ENCODE measurements around the gene IL33. TPM values are rescaled to one million over a fixed set of nuclear protein-coding genes. Genes with fewer than 3 reads are reported as not detected.

Gene IL33
- total RNA-seq, 1 donor from 2014 or later: 20.7 TPM

DNA sequence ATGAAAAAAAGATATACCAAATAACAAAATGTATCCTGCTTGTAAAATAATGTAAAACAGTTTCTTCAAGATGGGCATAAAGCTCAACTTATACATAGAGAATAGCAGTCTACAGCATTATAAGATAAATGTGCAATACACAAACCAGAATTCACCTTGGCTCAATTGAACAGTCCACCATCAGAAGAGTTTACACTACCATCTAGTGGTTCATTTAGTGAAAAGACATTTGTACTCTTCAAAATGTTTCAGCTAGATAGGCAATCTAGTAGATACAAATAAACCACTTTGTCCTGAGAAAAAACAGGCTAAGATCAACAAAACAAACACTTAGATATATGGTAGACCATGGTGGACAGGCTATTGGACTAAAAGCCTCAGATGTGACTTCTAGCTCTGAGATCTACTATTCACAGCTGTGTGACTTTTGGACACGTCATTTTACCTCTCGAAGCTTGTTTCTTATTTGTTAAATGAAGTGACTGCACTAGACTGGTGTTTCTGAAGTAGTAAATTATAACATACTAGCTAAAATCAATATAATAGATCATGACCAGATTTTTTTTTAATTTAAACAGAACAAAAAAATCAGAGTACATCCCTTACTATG is 90.5 kb downstream of the IL33 start:
- DNase-seq: no peak

Other genes starting within 250 kb of the IL33 start
- gene RANBP6, start 200.2 kb upstream of the IL33 start, total RNA-seq: 69.4 TPM
- not detected for gene TPD52L3, start 112.6 kb downstream of the IL33 start, total RNA-seq
- gene UHRF2, start 197.4 kb downstream of the IL33 start, total RNA-seq: 84.7 TPM